SK-N-SH treated with all-trans-retinoic acid at 6 μM for 48 hours (cell line): ENCODE measurements around the gene FTO.

Source experiments
- ATAC-seq: fragments of 200-7000 bp; cut with Tn5 transposase; 3 replicates; pipeline ENCODE4 v1.9.1; 2020; ENCODE audit warnings: mild to moderate bottlenecking, moderate library complexity
- BACH2 ChIP-seq: fragments of 250-450 bp; sonication (Bioruptor Pico); IDR thresholded peaks from 2 replicates; pipeline ENCODE4 v1.9.0; 2021; ENCODE audit warnings: mild to moderate bottlenecking, borderline replicate concordance
- CREB5 ChIP-seq: fragments of 250-450 bp; sonication (Bioruptor Pico); IDR thresholded peaks from 2 replicates; pipeline ENCODE4 v1.5.1; 2020; ENCODE audit warnings: low read depth, mild to moderate bottlenecking, moderate library complexity
- CSDC2 ChIP-seq: fragments of 250-450 bp; sonication (Bioruptor Pico); IDR thresholded peaks from 2 replicates; pipeline ENCODE4 v1.5.0; 2020; ENCODE audit warnings: mild to moderate bottlenecking, moderate library complexity
- CSRNP3 ChIP-seq: fragments of 250-450 bp; sonication (Bioruptor Pico); IDR thresholded peaks from 2 replicates; pipeline ENCODE4 v1.5.1; 2021; ENCODE audit warnings: mild to moderate bottlenecking, moderate library complexity
- ESRRG ChIP-seq: fragments of 250-450 bp; sonication (Bioruptor Pico); IDR thresholded peaks from 2 replicates; pipeline ENCODE4 v1.6.1; 2021; ENCODE audit warnings: mild to moderate bottlenecking
- GLIS3 ChIP-seq: fragments of 250-450 bp; sonication (Bioruptor Pico); IDR thresholded peaks from 2 replicates; pipeline ENCODE4 v1.5.0; 2020; ENCODE audit warnings: mild to moderate bottlenecking, moderate library complexity
- ISL1 ChIP-seq: fragments of 250-450 bp; sonication (Bioruptor Pico); IDR thresholded peaks from 2 replicates; pipeline ENCODE4 v2.1.2; 2022; ENCODE audit warnings: mild to moderate bottlenecking, moderate library complexity
- OSR1 ChIP-seq: fragments of 250-450 bp; sonication (Bioruptor Pico); IDR thresholded peaks from 2 replicates; pipeline ENCODE4 v1.8.0; 2022; ENCODE audit warnings: moderate library complexity, mild to moderate bottlenecking, inconsistent platforms
- POU6F1 ChIP-seq: fragments of 250-450 bp; sonication (Bioruptor Pico); IDR thresholded peaks from 2 replicates; pipeline ENCODE4 v1.8.0; 2021; ENCODE audit warnings: low read depth, mild to moderate bottlenecking, moderate library complexity, borderline replicate concordance
- PPARA ChIP-seq: fragments of 250-450 bp; sonication (Bioruptor Pico); IDR thresholded peaks from 2 replicates; pipeline ENCODE4 v1.5.0; 2020; ENCODE audit warnings: mild to moderate bottlenecking, borderline replicate concordance
- RARB ChIP-seq: fragments of 250-450 bp; sonication (Bioruptor Pico); IDR thresholded peaks from 2 replicates; pipeline ENCODE4 v1.8.0; 2021; ENCODE audit warnings: mild to moderate bottlenecking, moderate library complexity
- TCF4 ChIP-seq: fragments of 250-450 bp; sonication (Bioruptor Pico); IDR thresholded peaks from 2 replicates; pipeline ENCODE4 v1.8.0; 2021; ENCODE audit warnings: mild to moderate bottlenecking, moderate library complexity, borderline replicate concordance
- TOX ChIP-seq: fragments of 250-450 bp; sonication (Bioruptor Pico); IDR thresholded peaks from 2 replicates; pipeline ENCODE4 v1.8.0; 2021; ENCODE audit warnings: mild to moderate bottlenecking, moderate library complexity, borderline replicate concordance
- TSHZ2 ChIP-seq: fragments of 250-450 bp; sonication (Bioruptor Pico); IDR thresholded peaks from 2 replicates; pipeline ENCODE4 v1.5.0; 2020; ENCODE audit warnings: mild to moderate bottlenecking, moderate library complexity
- ZC3H10 ChIP-seq: fragments of 250-450 bp; sonication (Bioruptor Pico); IDR thresholded peaks from 2 replicates; pipeline ENCODE4 v1.5.1; 2021; ENCODE audit warnings: mild to moderate bottlenecking, moderate library complexity
- ZFP3 ChIP-seq: fragments of 250-450 bp; sonication (Bioruptor Pico); IDR thresholded peaks from 2 replicates; pipeline ENCODE4 v1.5.0; 2020; ENCODE audit warnings: mild to moderate bottlenecking, moderate library complexity
- ZFP30 ChIP-seq: fragments of 450-650 bp; formaldehyde crosslinking; IDR thresholded peaks from 2 replicates; pipeline ENCODE4 v1.5.0; 2022; ENCODE audit warnings: mild to moderate bottlenecking, moderate library complexity
- ZNF565 ChIP-seq: fragments of 450-650 bp; formaldehyde crosslinking; conservative IDR thresholded peaks from 2 replicates; pipeline ENCODE4 v1.5.0; 2020; ENCODE audit warnings: low read depth, mild to moderate bottlenecking, moderate library complexity
- ZNF70 ChIP-seq: fragments of 450-650 bp; formaldehyde crosslinking; IDR thresholded peaks from 2 replicates; pipeline ENCODE4 v1.5.0; 2020; ENCODE audit warnings: mild to moderate bottlenecking, moderate library complexity
- ZNF8 ChIP-seq: fragments of 450-650 bp; formaldehyde crosslinking; IDR thresholded peaks from 2 replicates; pipeline ENCODE4 v1.5.0; 2020; ENCODE audit warnings: mild to moderate bottlenecking, moderate library complexity

Gene FTO

GRCh38 chr16:54118846-54119245 is 414.9 kb downstream of the FTO start:
- TF ChIP-seq ESRRG (CRISPR knock-in tag) (no peak), POU6F1 (CRISPR knock-in tag) (no peak), ZNF70 (CRISPR knock-in tag) (no peak), ZC3H10 (no peak), ZNF565 (no peak), PPARA (CRISPR knock-in tag) (no peak), OSR1 (CRISPR knock-in tag) (no peak), ISL1 (CRISPR knock-in tag) (no peak), TSHZ2 (CRISPR knock-in tag) (no peak), TOX (CRISPR knock-in tag) (no peak), GLIS3 (CRISPR knock-in tag) (no peak), ZFP30 (no peak), BACH2 (CRISPR knock-in tag) (no peak), CSDC2 (CRISPR knock-in tag) (no peak), TCF4 (no peak), CREB5 (CRISPR knock-in tag) (no peak), CSRNP3 (CRISPR knock-in tag) (no peak)
- ATAC-seq: no peak

- TF ChIP-seq ISL1 (CRISPR knock-in tag): no peak
- TF ChIP-seq TSHZ2 (CRISPR knock-in tag): no peak
- no peak for TF ChIP-seq ZFP3 (CRISPR knock-in tag)
- TF ChIP-seq RARB (CRISPR knock-in tag): no peak
- no peak for TF ChIP-seq GLIS3 (CRISPR knock-in tag)
- no peak for TF ChIP-seq PPARA (CRISPR knock-in tag)
- no peak for TF ChIP-seq ZNF8
- TF ChIP-seq, all 23 proteins: peak for 0
- no peak for ATAC-seq
These were observed 417.0 kb downstream of the FTO start for GRCh38 chr16:54120846-54121480.
